Ramos (cell line): ENCODE data around the gene OPN4.

Experiments
- in situ Hi-C: fragments of 300-500 bp; cut with MboI; formaldehyde crosslinking; loops from one replicate; pipeline ENCODE4 v1.14.3; 2022; ENCODE audit warnings: low sequenced_read_pairs; ENCODE audit not compliant: unreplicated experiment

OPN4 gene

GRCh38 chr10:86712317-86712707, 58.0 kb downstream of the OPN4 start:
- in situ Hi-C loops: no loop called here

- in situ Hi-C loops: no loop called here
Observed at GRCh38 chr10:86715156-86715795, 60.9 kb downstream of the OPN4 start.

GRCh38 chr10:86715836-86716235, 61.5 kb downstream of the OPN4 start:
- in situ Hi-C loops: no loop called here
